C4-2B (cell line): ENCODE data around the gene CIB1.

Experiments
- H3K27ac ChIP-seq: fragments of 450-650 bp; 2 replicates; pipeline ENCODE4 v1.5.1; 2017
- CTCF ChIP-seq: fragments of 450-650 bp; conservative IDR thresholded peaks from 2 replicates; pipeline ENCODE4 v1.5.1; 2017; ENCODE audit warnings: mild to moderate bottlenecking
- ZFX ChIP-seq: fragments of 450-650 bp; IDR thresholded peaks from 2 replicates; pipeline ENCODE4 v1.6.1; 2017

CIB1 gene

GRCh38 chr15:90248789-90249202, 15.1 kb upstream of the CIB1 start:
- TF ChIP-seq ZFX (no peak), CTCF (no peak)
- no peak overlapping the region; the same call in 1 of the 2 replicates for H3K27ac ChIP-seq

- no peak overlapping the region for H3K27ac ChIP-seq
- no peak for TF ChIP-seq ZFX
- no peak for TF ChIP-seq CTCF
These were observed 10.3 kb upstream of the CIB1 start for GRCh38 chr15:90243943-90244639.

- H3K27ac ChIP-seq: no peak overlapping the region
- TF ChIP-seq CTCF (no peak), ZFX (no peak)
These were observed 7.8 kb upstream of the CIB1 start for GRCh38 chr15:90241343-90242192.

- H3K27ac ChIP-seq: no peak overlapping the region
- no peak for TF ChIP-seq ZFX
- no peak for TF ChIP-seq CTCF
These were observed 7.1 kb upstream of the CIB1 start for GRCh38 chr15:90240856-90241255.

- H3K27ac ChIP-seq: no peak overlapping the region
These were observed 5.6 kb upstream of the CIB1 start for GRCh38 chr15:90239371-90239770.

GRCh38 chr15:90234096-90234988, 601 bp upstream of the CIB1 start, which contains the start of gene GDPGP1:
GDPGP1 (plus strand) TSS chr15:90234209; CDS start chr15:90240909, 6,700 bp downstream.
- TF ChIP-seq CTCF (no peak), ZFX (no peak)
- peak within 1 kb of the TSS; percentile 94 for H3K27ac ChIP-seq

More at GRCh38 chr15:90239371-90239770, 5.6 kb upstream of the CIB1 start:
- TF ChIP-seq ZFX (no peak), CTCF (no peak)
